ENCODE results near the gene RIMS1.

- no peak for TF ChIP-seq ZNF121 (CRISPR knock-in tag; IDR thresholded peaks at IDR 0.05)
- TF ChIP-seq RAD21 (CRISPR knock-in tag; IDR thresholded peaks at IDR 0.05) = no peak
- TF ChIP-seq TBL1XR1 (IDR thresholded peaks at IDR 0.05; ENCODE audit: borderline replicate concordance, low read length, partially characterized antibody) = no peak
- no peak for TF ChIP-seq ZBTB49 (CRISPR knock-in tag; IDR thresholded peaks at IDR 0.05; ENCODE audit: borderline replicate concordance)
- TF ChIP-seq POLR2AphosphoS5 (IDR thresholded peaks at IDR 0.05; ENCODE audit: low read depth, low read length) = no peak
- TF ChIP-seq MAZ (IDR thresholded peaks at IDR 0.05; ENCODE audit: borderline replicate concordance, low read depth, low read length) = no peak
- TF ChIP-seq MAZ (CRISPR knock-in tag; IDR thresholded peaks at IDR 0.05; ENCODE audit: low read depth) = no peak
- TF ChIP-seq HDAC2 (CRISPR knock-in tag; IDR thresholded peaks at IDR 0.05) = no peak
- no peak for TF ChIP-seq TARDBP (CRISPR knock-in tag; IDR thresholded peaks at IDR 0.05)
- no peak for TF ChIP-seq CTCF (CRISPR knock-in tag; IDR thresholded peaks at IDR 0.05)
- no peak for TF ChIP-seq ZNF780A (CRISPR knock-in tag; IDR thresholded peaks at IDR 0.05)
- no peak for TF ChIP-seq ZSCAN29 (CRISPR knock-in tag; conservative IDR thresholded peaks at IDR 0.05)
Measured at GRCh38 chr6:71979911-71980310, 93.6 kb downstream of the RIMS1 start.

Measured in HepG2 (cell line).